ENCODE data around the gene SUV39H1. TPM values are rescaled to one million over a fixed set of nuclear protein-coding genes. Genes with fewer than 3 reads are reported as not detected.
"Not testable (repeated sequence)": the region's sequence is repeated elsewhere in the genome, so short reads cannot be mapped to it uniquely, and the experiment has no call there.

Gene SUV39H1
- 33.7 TPM for polyA plus RNA-seq (2012; ENCODE audit: insufficient read depth, insufficient read length)

GRCh38 chrX:48696301-48696908 is at the start of gene SUV39H1:
Gene SUV39H1 (plus strand): TSS chrX:48696734. CDS start chrX:48696785, 51 bp downstream.
- DNase-seq (ENCODE audit: low read depth, low spot score), result peak; percentile 78
- H3K4me3 ChIP-seq (ENCODE audit: low read length), result peak within 1 kb of the TSS; percentile 75

- no peak for DNase-seq (ENCODE audit: low read depth, low spot score)
- H3K4me3 ChIP-seq (ENCODE audit: low read length), result no peak overlapping the region
Observed at GRCh38 chrX:48648336-48648751, 48.2 kb upstream of the SUV39H1 start.

GRCh38 chrX:48649102-48649501 is 47.4 kb upstream of the SUV39H1 start:
- DNase-seq (ENCODE audit: low read depth, low spot score), result no peak
- H3K4me3 ChIP-seq (ENCODE audit: low read length), result no peak overlapping the region

- H3K4me3 ChIP-seq (ENCODE audit: low read length); DNase-seq (ENCODE audit: low read depth, low spot score): not testable (repeated sequence)
Observed at GRCh38 chrX:48652055-48652579, 44.4 kb upstream of the SUV39H1 start.

- DNase-seq (ENCODE audit: low read depth, low spot score); H3K4me3 ChIP-seq (ENCODE audit: low read length): not testable (repeated sequence)
Observed at GRCh38 chrX:48654746-48655145, 41.8 kb upstream of the SUV39H1 start.

GRCh38 chrX:48659686-48660085 is 36.8 kb upstream of the SUV39H1 start:
- not testable (repeated sequence) for H3K4me3 ChIP-seq (ENCODE audit: low read length); DNase-seq (ENCODE audit: low read depth, low spot score)

- DNase-seq (ENCODE audit: low read depth, low spot score), result no peak
- no peak overlapping the region for H3K4me3 ChIP-seq (ENCODE audit: low read length)
Observed at GRCh38 chrX:48663241-48663640, 33.3 kb upstream of the SUV39H1 start.

- H3K4me3 ChIP-seq (ENCODE audit: low read length), result no peak overlapping the region
- DNase-seq (ENCODE audit: low read depth, low spot score), result no peak
Observed at GRCh38 chrX:48664156-48664555, 32.4 kb upstream of the SUV39H1 start.

GRCh38 chrX:48665991-48666390 is 30.5 kb upstream of the SUV39H1 start:
- no peak for DNase-seq (ENCODE audit: low read depth, low spot score)
- no peak overlapping the region for H3K4me3 ChIP-seq (ENCODE audit: low read length)

GRCh38 chrX:48666649-48667048 is 29.9 kb upstream of the SUV39H1 start:
- DNase-seq (ENCODE audit: low read depth, low spot score), result no peak
- H3K4me3 ChIP-seq (ENCODE audit: low read length), result no peak overlapping the region

GRCh38 chrX:48667509-48667908 is 29.0 kb upstream of the SUV39H1 start:
- DNase-seq (ENCODE audit: low read depth, low spot score), result no peak
- no peak overlapping the region for H3K4me3 ChIP-seq (ENCODE audit: low read length)

GRCh38 chrX:48668187-48668586 is 28.3 kb upstream of the SUV39H1 start:
- not testable (repeated sequence) for H3K4me3 ChIP-seq (ENCODE audit: low read length); DNase-seq (ENCODE audit: low read depth, low spot score)

- peak overlapping the region; percentile 75 for H3K4me3 ChIP-seq (ENCODE audit: low read length)
- DNase-seq (ENCODE audit: low read depth, low spot score), result peak; percentile 81
Observed at GRCh38 chrX:48676106-48676892, 20.2 kb upstream of the SUV39H1 start.

GRCh38 chrX:48676893-48677270 is 19.7 kb upstream of the SUV39H1 start:
- H3K4me3 ChIP-seq (ENCODE audit: low read length), result peak overlapping the region; percentile 75
- DNase-seq (ENCODE audit: low read depth, low spot score), result no peak

GRCh38 chrX:48677516-48677915 is 19.0 kb upstream of the SUV39H1 start:
- peak overlapping the region; percentile 75 for H3K4me3 ChIP-seq (ENCODE audit: low read length)

GRCh38 chrX:48680467-48680866 is 16.1 kb upstream of the SUV39H1 start:
- DNase-seq (ENCODE audit: low read depth, low spot score), result not testable (repeated sequence)

More at GRCh38 chrX:48677516-48677915, 19.0 kb upstream of the SUV39H1 start:
- no peak for DNase-seq (ENCODE audit: low read depth, low spot score)

GRCh38 chrX:48680925-48681324 is 15.6 kb upstream of the SUV39H1 start:
- DNase-seq (ENCODE audit: low read depth, low spot score); H3K4me3 ChIP-seq (ENCODE audit: low read length): not testable (repeated sequence)

More at GRCh38 chrX:48680467-48680866, 16.1 kb upstream of the SUV39H1 start:
- H3K4me3 ChIP-seq (ENCODE audit: low read length), result not testable (repeated sequence)

GRCh38 chrX:48681539-48682183 is 14.9 kb upstream of the SUV39H1 start:
- H3K4me3 ChIP-seq (ENCODE audit: low read length), result no peak overlapping the region
- no peak for DNase-seq (ENCODE audit: low read depth, low spot score)

GRCh38 chrX:48682795-48683194 is 13.7 kb upstream of the SUV39H1 start:
- H3K4me3 ChIP-seq (ENCODE audit: low read length); DNase-seq (ENCODE audit: low read depth, low spot score): not testable (repeated sequence)
